SK-N-SH (cell line): Measurements from ENCODE around the gene AGAP1.

Experiments
- CTCF ChIP-seq: fragments of 200-600 bp; sonication (generic); IDR thresholded peaks from 2 replicates; pipeline ENCODE4 v1.6.1; 2017; ENCODE audit warnings: antibody characterized with exemption, mild to moderate bottlenecking, moderate library complexity
- EZH2phosphoT487 ChIP-seq: fragments of 200-600 bp; sonication (generic); IDR thresholded peaks from 2 replicates; pipeline ENCODE4 v1.6.1; 2017; ENCODE audit warnings: low read depth, mixed run types, mild to moderate bottlenecking, antibody characterized with exemption, moderate library complexity, borderline replicate concordance
- NFIC ChIP-seq: IDR thresholded peaks from 2 replicates; pipeline ENCODE4 v1.4.0; 2012; ENCODE audit warnings: borderline replicate concordance
- POLR2AphosphoS5 ChIP-seq: IDR thresholded peaks from 2 replicates; pipeline ENCODE4 v1.6.1; 2012; ENCODE audit warnings: low read depth, low read length
- RXRA ChIP-seq: IDR thresholded peaks from 2 replicates; pipeline ENCODE4 v1.4.0; 2012; ENCODE audit warnings: low read depth, mild to moderate bottlenecking, borderline replicate concordance
- TAF1 ChIP-seq: IDR thresholded peaks from 2 replicates; pipeline ENCODE4 v1.6.1; 2012; ENCODE audit warnings: low read depth, mild to moderate bottlenecking, low read length, moderate library complexity, borderline replicate concordance
- TF ChIP-seq, protein P1 (sequence below): IDR thresholded peaks from 2 replicates; pipeline ENCODE4 v1.4.0; 2012; ENCODE audit warnings: low read depth
- TF ChIP-seq, protein P2 (sequence below): IDR thresholded peaks from 2 replicates; pipeline ENCODE4; 2012
- TF ChIP-seq, protein P3 (sequence below): IDR thresholded peaks from 2 replicates; pipeline ENCODE4 v1.6.1; 2012; ENCODE audit warnings: mild to moderate bottlenecking, low read depth, low read length, moderate library complexity

DNA sequence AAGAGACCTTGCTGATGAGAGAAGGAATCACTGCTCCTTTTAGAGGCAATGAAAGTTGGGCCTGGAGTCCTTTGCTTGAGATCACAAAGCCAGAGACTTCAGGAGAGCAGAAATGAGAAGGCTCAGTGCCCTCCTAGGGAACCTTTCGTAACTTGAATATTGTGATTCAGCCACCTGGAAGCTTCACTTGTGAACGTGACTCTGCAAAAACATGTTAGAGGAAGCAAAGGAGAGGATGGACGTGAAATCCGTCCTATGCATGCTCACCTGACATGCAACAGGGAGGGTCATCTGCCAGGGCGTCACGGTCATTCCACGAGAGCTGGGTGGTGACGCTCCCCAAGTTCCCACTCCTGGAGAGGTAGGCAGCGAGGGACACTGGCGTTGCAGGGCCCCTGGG, 243.6 kb downstream of the AGAP1 start:
- TF ChIP-seq CTCF (no peak), NFIC (no peak), EZH2phosphoT487 (no peak), POLR2AphosphoS5 (no peak), RXRA (no peak), TAF1 (no peak)
- TF ChIP-seq, protein P1, sequence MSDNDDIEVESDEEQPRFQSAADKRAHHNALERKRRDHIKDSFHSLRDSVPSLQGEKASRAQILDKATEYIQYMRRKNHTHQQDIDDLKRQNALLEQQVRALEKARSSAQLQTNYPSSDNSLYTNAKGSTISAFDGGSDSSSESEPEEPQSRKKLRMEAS, result no peak
- TF ChIP-seq, protein P2, sequence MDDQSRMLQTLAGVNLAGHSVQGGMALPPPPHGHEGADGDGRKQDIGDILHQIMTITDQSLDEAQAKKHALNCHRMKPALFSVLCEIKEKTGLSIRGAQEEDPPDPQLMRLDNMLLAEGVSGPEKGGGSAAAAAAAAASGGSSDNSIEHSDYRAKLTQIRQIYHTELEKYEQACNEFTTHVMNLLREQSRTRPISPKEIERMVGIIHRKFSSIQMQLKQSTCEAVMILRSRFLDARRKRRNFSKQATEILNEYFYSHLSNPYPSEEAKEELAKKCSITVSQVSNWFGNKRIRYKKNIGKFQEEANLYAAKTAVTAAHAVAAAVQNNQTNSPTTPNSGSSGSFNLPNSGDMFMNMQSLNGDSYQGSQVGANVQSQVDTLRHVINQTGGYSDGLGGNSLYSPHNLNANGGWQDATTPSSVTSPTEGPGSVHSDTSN, result no peak
- TF ChIP-seq, protein P3, sequence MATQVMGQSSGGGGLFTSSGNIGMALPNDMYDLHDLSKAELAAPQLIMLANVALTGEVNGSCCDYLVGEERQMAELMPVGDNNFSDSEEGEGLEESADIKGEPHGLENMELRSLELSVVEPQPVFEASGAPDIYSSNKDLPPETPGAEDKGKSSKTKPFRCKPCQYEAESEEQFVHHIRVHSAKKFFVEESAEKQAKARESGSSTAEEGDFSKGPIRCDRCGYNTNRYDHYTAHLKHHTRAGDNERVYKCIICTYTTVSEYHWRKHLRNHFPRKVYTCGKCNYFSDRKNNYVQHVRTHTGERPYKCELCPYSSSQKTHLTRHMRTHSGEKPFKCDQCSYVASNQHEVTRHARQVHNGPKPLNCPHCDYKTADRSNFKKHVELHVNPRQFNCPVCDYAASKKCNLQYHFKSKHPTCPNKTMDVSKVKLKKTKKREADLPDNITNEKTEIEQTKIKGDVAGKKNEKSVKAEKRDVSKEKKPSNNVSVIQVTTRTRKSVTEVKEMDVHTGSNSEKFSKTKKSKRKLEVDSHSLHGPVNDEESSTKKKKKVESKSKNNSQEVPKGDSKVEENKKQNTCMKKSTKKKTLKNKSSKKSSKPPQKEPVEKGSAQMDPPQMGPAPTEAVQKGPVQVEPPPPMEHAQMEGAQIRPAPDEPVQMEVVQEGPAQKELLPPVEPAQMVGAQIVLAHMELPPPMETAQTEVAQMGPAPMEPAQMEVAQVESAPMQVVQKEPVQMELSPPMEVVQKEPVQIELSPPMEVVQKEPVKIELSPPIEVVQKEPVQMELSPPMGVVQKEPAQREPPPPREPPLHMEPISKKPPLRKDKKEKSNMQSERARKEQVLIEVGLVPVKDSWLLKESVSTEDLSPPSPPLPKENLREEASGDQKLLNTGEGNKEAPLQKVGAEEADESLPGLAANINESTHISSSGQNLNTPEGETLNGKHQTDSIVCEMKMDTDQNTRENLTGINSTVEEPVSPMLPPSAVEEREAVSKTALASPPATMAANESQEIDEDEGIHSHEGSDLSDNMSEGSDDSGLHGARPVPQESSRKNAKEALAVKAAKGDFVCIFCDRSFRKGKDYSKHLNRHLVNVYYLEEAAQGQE, result no peak
